NCI-H1048 (cell line): ENCODE results near the gene PRKAR2A.
"Not testable (repeated sequence)": the region's sequence is repeated elsewhere in the genome, so short reads cannot be mapped to it uniquely, and the experiment has no call there.

Source experiments
- DNase-seq: peaks from one replicate; lab custom pipeline; 2025; lab: John Stamatoyannopoulos, UW

PRKAR2A gene

GRCh38 chr3:48835650-48836366 lies 11.9 kb downstream of the PRKAR2A start:
- DNase-seq = no peak

DNA sequence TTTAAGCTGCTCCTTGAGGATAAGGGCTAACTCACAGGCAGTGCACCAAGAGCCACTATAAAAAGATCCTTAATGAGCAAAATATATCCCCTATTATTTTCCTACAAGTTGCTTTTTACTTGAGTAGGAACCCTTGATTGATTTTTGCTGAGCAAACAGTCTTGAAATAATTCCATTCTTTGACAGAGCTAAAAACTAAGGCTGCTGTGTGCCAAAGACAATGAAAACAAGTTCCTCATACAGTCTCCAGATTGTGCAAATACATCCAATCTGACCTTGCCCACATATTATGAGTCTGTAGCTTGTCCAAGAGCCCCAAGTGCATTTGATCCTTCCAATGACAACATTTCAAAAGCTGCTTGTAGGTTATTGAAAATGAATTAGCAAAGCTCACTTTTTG lies 15.0 kb downstream of the PRKAR2A start:
- no peak for DNase-seq

DNA sequence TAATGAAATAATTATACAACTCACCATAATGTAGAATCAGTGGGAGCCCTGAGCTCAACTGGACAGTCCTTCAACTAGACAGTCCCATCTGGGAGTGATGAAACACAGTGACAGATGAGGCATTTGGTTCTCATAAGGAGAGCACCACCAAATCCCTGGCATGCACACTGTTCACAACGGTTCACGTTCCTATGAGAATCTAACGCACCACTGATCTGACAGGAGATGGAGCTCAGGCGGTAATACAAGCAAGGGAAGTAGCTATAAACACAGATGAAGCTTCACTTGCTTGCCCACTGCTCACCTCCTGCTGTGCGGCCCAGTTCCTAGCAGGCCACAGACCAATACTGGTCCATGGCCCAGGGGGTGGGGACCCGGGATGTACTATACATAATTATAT lies 17.0 kb downstream of the PRKAR2A start:
- DNase-seq = no peak

DNA sequence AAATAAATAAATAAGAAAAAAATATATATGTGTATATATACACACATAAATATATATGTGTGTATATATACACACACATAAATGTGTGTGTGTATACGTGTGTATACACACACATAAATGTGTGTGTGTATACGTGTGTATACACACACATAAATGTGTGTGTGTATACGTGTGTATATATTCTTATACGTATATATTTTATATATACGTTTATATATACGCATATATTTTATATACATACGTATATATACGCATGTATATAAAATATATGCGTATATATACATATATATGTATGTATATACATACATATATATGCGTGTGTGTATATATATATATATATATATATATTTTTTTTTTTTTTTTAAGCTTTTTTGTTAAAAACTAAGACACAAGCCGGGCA lies 18.1 kb downstream of the PRKAR2A start:
- DNase-seq = not testable (repeated sequence)

GRCh38 chr3:48827874-48828273 lies 19.8 kb downstream of the PRKAR2A start:
- not testable (repeated sequence) for DNase-seq

DNA sequence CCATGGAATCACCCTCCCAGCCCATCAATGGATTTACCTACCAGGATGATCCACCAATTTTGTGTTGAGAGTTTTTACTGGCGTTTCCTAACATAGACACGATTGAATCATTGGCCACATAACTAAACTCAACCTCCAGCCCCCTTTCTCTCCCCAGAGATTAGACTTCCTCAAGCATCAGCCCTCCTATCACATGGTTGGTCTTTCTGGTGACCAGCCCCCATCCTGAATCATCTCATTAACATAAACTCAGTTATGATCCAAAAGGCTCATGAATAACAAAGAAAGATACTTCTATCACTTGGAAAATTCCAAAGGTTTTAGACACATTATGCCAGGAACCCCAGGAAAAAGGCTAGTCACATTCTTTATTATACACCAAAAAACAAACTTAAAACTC lies 21.2 kb downstream of the PRKAR2A start:
- no peak for DNase-seq

DNA sequence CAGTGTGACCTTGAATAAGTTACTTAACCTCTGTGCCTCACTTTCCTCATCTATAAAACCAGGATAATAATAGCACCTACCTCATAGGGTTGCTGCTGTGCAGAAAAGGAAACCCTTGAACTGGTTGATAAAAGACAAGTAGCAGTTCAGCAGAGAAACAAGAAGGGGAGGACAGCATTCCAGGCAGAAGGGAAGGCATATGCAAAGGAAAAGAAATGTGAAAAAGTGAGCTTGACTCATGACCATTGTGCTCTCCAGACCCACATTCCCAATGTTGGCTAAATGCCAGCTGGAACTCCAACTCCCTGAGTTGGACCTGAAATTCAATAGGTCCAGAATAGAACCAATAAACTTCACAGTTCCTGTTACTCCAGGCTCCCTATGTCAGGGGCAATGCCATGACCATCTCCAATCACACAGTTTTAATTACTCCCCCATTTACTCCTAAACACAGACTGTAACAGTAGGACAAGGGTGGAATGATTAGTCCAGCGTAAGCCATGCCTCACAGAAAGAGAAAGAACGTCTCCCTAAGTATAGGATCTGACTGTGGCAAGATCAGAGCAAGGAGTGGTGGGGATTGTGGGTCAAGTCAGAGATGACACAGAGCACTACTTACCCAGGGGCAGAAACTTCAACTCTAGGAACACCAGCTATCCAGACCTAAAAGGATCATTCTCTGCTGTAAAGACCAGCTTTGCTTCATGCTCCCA lies 26.9 kb downstream of the PRKAR2A start:
- no peak for DNase-seq

DNA sequence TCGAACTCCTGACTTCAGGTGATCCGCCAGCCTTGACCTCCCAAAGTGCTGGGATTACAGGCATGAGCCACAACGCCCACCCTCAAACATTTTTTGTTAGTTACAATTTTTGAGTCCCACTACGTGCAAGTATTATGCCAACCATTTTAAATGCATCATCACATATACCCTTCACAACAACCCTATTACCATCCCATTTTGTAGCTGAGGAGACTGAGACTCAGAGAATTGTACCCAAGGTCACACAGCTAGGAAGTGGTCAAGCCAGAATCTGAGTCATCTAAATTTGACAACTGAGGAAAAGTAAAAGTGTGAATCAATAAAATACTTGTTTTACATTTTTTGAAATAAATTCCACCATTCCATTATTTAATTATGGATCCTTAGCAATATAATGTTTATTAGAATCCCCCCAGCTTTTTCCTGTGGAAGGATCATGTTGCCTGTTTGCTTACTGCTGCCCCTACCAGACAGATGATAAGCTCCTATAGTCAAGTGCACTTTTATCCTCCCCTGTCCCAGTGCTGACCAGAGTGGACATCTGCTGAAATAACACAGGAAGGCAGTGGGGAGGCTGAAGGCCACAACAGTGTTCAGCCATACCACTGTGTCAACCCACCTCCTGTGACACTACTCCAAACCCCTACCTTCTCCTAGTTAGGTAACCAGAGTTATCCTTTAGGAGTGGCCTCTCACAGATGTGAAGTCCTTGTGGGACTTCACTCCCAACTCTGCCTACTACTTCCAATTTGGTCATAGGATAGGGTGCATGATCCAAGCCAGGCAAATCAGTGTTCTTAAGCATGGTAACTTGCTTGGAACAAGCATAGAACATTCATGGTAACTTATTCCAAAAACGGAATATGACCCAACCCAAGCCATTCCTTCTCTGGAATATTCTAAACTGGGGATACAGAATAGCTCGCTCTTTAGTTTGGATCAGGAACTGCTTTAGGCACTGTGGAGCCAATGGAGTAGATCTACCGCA lies 28.1 kb downstream of the PRKAR2A start:
- no peak for DNase-seq

DNA sequence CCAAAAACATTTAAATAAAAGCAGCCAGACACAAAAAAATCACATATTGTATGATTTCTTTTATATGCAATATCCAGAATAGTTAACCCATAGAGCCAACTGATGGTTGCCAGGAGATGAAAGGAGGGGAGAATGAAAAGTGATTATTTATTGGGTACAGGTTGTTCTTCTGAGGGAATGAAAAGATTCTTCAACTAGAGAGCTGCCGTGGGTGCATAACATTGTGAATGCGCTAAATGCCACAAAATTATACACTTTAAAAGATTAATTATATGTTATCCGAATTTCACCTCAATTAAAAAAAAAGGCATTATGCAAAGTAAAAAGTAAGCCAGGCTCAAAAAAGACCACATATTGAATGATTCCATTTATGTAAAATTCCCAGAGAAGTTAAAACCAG lies 36.1 kb downstream of the PRKAR2A start:
- DNase-seq = no peak

DNA sequence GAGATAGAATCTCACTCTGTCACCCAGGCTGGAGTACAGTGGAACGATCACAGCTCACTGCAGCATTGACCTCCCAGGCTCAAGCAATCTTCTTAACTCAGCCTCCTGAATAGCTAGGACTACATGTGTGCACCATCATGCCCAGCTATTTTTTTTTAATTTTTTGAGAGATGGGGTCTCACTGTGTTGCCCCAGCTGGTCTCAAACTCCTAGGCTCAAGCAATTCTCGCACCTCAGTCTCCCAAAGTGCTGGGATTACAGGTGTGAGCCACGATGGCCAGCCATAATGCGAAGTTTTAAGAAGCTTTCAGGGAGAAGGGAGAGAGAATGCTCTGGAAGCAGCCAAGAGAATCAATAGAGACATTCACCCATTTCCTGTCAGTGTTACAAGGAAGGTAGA lies 42.7 kb downstream of the PRKAR2A start:
- no peak for DNase-seq

- not testable (repeated sequence) for DNase-seq
Observed at GRCh38 chr3:48800831-48801230, 46.8 kb downstream of the PRKAR2A start.

DNA sequence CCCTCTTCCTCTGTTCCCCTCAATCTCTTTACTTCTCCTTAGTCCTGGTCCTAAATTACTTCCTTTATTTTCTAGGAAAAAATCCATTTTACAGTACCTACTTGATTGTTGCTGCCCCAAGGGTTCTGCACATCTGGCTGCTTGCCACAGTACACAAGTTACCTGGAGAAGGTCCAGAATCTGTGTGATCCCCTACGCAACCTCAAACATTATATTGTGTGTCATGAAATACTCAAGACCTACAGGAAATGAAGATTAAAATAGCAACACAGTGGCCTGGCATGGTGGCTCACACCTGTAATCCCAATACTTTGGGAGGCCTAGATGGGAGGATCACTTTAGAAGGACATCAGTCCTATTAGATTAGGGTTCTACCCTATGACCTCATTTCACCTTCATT lies 48.7 kb downstream of the PRKAR2A start:
- no peak for DNase-seq

GRCh38 chr3:48797626-48798025 lies 50.0 kb downstream of the PRKAR2A start:
- DNase-seq = no peak

DNA sequence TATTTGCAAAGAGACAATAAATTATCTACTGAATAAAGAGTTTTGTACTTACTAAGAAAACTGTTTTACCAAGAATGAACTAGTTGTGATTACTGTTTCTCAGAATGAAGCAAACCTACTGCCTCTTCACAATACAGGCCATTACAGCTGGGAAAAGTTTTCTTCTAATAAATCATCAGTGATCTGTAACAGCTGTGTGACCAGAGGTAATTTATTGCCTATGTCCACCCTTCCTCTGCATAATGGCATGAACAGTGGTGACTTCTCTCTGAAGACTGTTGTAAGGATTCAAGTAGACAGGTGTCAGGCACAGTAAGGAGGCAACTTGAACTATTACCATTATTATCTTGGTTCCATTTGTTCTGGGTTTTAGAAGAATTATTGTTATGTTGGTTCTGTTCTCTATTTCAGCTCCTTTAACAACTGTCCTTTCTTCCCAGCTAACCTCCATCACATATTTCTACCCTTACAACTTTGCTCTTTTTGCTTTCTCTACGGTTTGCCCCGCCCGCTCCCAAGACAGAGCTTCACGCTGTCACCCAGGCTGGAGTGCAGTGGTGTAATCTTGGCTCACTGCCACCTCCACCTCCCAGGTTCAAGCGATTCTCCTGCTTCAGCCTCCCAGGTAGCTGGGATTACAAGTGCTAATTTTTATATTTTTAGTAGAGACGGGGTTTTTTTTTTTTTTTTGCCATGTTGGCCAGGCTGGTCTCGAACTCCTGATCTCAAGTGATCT lies 51.5 kb downstream of the PRKAR2A start:
- DNase-seq = no peak

DNA sequence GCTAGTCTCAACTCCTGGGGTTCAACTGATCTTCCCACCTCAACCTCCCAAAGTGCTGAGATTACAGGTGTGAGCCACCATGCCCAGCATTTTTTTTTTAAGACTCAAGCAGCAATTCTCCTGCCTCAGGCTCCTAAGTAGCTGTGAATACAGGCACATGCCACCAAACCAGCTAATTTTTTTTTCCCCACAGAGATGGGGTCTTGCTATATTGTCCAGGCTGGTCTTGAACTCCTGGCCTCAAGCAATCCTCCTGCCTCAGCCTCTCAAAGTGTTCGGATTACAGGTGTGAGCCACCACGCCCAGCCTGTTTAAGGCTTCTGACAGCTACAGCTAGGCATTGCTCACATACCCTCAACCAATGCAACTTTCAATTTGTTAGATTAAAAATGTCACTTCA lies 54.2 kb downstream of the PRKAR2A start:
- DNase-seq = not testable (repeated sequence)

DNA sequence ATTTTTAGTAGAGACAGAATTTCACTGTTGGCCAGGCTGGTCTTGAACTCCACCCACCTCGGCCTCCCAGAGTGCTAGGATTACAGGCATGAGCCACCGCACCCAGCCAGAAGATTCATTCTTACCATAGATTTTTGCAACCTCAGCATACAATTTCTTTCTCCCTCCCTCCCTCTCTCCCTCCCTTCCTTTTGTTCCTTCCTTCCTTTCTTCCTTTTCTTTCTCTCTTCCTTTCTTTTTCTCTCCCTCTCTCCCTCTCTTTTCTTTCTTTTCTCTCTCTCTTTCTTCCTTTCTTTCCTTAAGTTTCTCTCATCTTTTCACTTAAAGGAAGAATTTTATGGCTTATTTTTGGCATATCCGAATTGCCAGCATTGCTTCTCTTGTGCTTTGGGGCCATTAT lies 58.0 kb downstream of the PRKAR2A start:
- no peak for DNase-seq

GRCh38 chr3:48788544-48789162 lies 59.0 kb downstream of the PRKAR2A start:
- no peak for DNase-seq

DNA sequence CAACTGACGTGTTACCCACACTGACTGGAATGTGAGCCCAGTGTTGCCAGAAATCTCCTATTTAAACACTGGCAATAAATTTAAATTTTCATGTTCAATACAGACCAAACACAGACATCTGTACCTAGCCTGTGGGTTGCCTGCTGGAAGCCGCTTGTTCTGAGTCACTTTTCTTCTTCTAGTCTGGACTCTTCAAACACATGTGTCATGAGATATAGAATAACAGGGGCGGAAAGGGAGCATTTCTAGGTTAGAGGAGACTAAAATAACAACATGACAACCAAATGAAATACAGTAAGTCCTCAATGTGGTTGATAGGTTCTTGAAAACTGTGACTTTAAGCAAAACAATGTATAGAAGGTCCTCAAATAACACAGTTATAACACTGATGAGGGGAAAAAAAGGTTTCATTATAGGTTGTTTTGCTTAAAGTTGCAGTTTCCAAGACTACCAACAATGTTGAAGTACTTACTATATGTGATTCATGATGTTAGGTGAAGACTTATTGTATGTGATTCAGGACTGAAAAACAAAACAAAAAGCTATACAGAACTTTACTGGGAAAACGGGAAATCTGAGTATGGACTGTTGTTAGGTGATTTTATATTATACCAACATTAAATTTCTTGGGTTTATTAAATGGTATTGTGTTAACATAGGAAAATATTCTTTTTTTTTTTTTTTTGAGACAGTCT lies 63.1 kb downstream of the PRKAR2A start:
- DNase-seq = no peak

- no peak for DNase-seq
Observed at GRCh38 chr3:48783304-48783703, 64.4 kb downstream of the PRKAR2A start.

DNA sequence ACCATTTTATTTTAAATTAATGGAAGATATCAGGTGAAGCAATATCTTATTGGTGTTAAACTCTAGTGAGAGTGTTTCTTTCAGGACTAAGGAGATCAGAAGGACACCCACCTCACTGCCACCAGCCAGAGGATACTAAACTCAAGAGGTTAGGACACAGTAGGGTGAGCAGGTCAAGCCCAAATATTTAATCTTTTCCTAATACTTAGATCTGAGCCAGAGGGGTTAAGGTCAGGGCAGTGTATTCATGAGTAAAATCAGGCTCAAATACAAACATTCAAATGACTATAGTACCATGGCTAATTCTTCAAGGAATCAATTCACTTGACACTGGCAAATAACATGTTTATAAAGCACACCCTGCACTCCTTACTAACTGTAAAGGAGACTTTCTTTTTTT lies 65.6 kb downstream of the PRKAR2A start:
- no peak for DNase-seq

- DNase-seq = not testable (repeated sequence)
Observed at GRCh38 chr3:48778565-48778964, 69.1 kb downstream of the PRKAR2A start.
